HepG2 (cell line): ENCODE data around the gene SLC24A4. TPM values are rescaled to one million over a fixed set of nuclear protein-coding genes. Genes with fewer than 3 reads are reported as not detected.
A peak's percentile ranks its signal among the peaks of the same experiment; 100 is the strongest.

Source experiments
- ATAC-seq: fragments of 200-7000 bp; cut with Tn5 transposase; 3 replicates; pipeline ENCODE4 v1.9.1; 2020; ENCODE audit warnings: mild to moderate bottlenecking, moderate library complexity
- BruUV-seq: library from RNA; stranded (reverse); fragments of 400-500 nt; replicated peaks from 2 replicates; lab custom pipeline; 2021; lab: Mats Ljungman, UMichigan
- CTCF ChIA-PET: fragments of 300-600 bp; formaldehyde crosslinking; extraction: SDS; loops from one replicate; lab custom pipeline; 2021; ENCODE audit warnings: low total read pairs, inconsistent platforms, low intra/inter-chr PET ratio; lab: Yijun Ruan, JAX
- POLR2A ChIA-PET: fragments of 350-600 bp; sonication (Branson Sonifier 250); formaldehyde crosslinking; loops from one replicate; lab custom pipeline; 2020; ENCODE audit warnings: antibody characterized with exemption, inconsistent platforms; lab: Yijun Ruan, JAX
- DNase-seq: peaks from one replicate; pipeline ENCODE4 v3.0.0-alpha.2; 2015; ENCODE audit warnings: low spot score
- FAIRE-seq: peaks from 3 replicates; lab custom pipeline; 2011; peaks lifted over from hg19 to GRCh38; lab: Jason Lieb, UNC
- H2AFZ ChIP-seq: one replicate; pipeline ENCODE4 v1.6.1; 2011; ENCODE audit warnings: low read length, inconsistent platforms
- H3K27ac ChIP-seq: fragments of 300-600 bp; 3 replicates; pipeline ENCODE4 v1.8.0; 2011; ENCODE audit warnings: mixed run types, mild to moderate bottlenecking, mixed read lengths, low read length, inconsistent platforms; ENCODE audit not compliant: insufficient read depth; ENCODE audit errors: extremely low read length
- H3K27me3 ChIP-seq, 2 experiments: fragments of 200-600 bp in 1 of 2; 2 replicates in 1 of 2; 3 replicates in 1 of 2; pipeline versions ENCODE4 v1.6.0 to v1.8.0; 2011; ENCODE audit warnings: low read length in 2 of 2, mild to moderate bottlenecking in 2 of 2, moderate library complexity in 2 of 2, inconsistent platforms in 1 of 2; ENCODE audit not compliant: insufficient read depth in 2 of 2, control insufficient read depth in 1 of 2
- H3K36me3 ChIP-seq, 2 experiments: fragments of 200-600 bp in 1 of 2; replicated peaks in 1 of 2; 2 replicates in 1 of 2; 3 replicates in 1 of 2; pipeline versions ENCODE4 v1.5.1 to v1.8.0; 2011; ENCODE audit warnings: low read length in 2 of 2, inconsistent platforms in 1 of 2; ENCODE audit not compliant: insufficient read depth in 2 of 2, control insufficient read depth in 1 of 2
- H3K4me1 ChIP-seq: 2 replicates; pipeline ENCODE4 v1.5.1; 2012; ENCODE audit warnings: low read length, inconsistent platforms; ENCODE audit not compliant: insufficient read depth
- H3K4me2 ChIP-seq: 2 replicates; pipeline ENCODE4 v1.6.0; 2011; ENCODE audit warnings: low read depth, low read length, inconsistent platforms
- H3K4me3 ChIP-seq, 3 experiments: fragments of 200-600 bp in 1 of 3; sonication (generic), shearing (Covaris generic) in 1 of 3; replicated peaks in 1 of 3; 2 replicates each; pipeline ENCODE4 v1.5.1; 2011 to 2016; ENCODE audit warnings: low read length in 3 of 3, inconsistent platforms in 2 of 3, low read depth in 2 of 3, mild to moderate bottlenecking in 2 of 3, control low read depth in 1 of 3, mixed read lengths in 1 of 3; ENCODE audit not compliant: insufficient read depth in 1 of 3
- H3K79me2 ChIP-seq: one replicate; pipeline ENCODE4 v1.6.1; 2011; ENCODE audit warnings: low read length, inconsistent platforms; ENCODE audit not compliant: insufficient read depth
- H3K9ac ChIP-seq: 2 replicates; pipeline ENCODE4 v1.6.0; 2011; ENCODE audit warnings: mild to moderate bottlenecking, low read depth, low read length, inconsistent platforms; ENCODE audit not compliant: insufficient read depth
- H3K9me3 ChIP-seq: 2 replicates; pipeline ENCODE4 v1.5.1; 2012; ENCODE audit warnings: mild to moderate bottlenecking, low read length
- H4K20me1 ChIP-seq: 2 replicates; pipeline ENCODE4 v1.6.0; 2011; ENCODE audit warnings: inconsistent platforms, mild to moderate bottlenecking, low read length, moderate library complexity; ENCODE audit not compliant: insufficient read depth
- HNRNPH1 ChIP-seq: fragments of 200-400 bp; formaldehyde crosslinking; optimal IDR thresholded peaks from 2 replicates; pipeline ENCODE3; 2017; ENCODE audit warnings: mild to moderate bottlenecking, low read depth, low read length
- RFX3 ChIP-seq: IDR thresholded peaks from 2 replicates; pipeline ENCODE4 v1.6.1; 2016; ENCODE audit warnings: missing biosample characterization, missing genetic modification reagents
- ZNF275 ChIP-seq: sonication (generic); formaldehyde crosslinking; IDR thresholded peaks from 2 replicates; pipeline ENCODE4 v1.8.0; 2022; ENCODE audit warnings: missing genetic modification reagents, mild to moderate bottlenecking, inconsistent platforms, borderline replicate concordance
- ZNF503 ChIP-seq: sonication (generic); formaldehyde crosslinking; IDR thresholded peaks from 2 replicates; pipeline ENCODE4 v1.4.0; 2020; ENCODE audit warnings: missing genetic modification reagents
- ZNF580 ChIP-seq: IDR thresholded peaks from 2 replicates; pipeline ENCODE4 v1.6.1; 2016; ENCODE audit warnings: low read depth, borderline replicate concordance
- ZNF629 ChIP-seq: sonication (generic); formaldehyde crosslinking; conservative IDR thresholded peaks from 2 replicates; pipeline ENCODE4 v1.5.0; 2020; ENCODE audit warnings: missing genetic modification reagents
- ZNF713 ChIP-seq: sonication (generic); formaldehyde crosslinking; IDR thresholded peaks from 2 replicates; pipeline ENCODE4 v1.4.0; 2020; ENCODE audit warnings: mild to moderate bottlenecking, missing genetic modification reagents
- ZNF768 ChIP-seq: sonication (generic); formaldehyde crosslinking; IDR thresholded peaks from 2 replicates; pipeline ENCODE4 v1.4.0; 2020; ENCODE audit warnings: missing genetic modification reagents
- whole genome bisulfite sequencing: methylation state at CpG from one replicate; pipeline ENCODE4 v1.1.6; 2017; ENCODE audit warnings: low lambda C conversion rate; 5-methylcytosine and 5-hydroxymethylcytosine counted together
- in situ Hi-C: cut with HindIII; loops from 2 replicates; pipeline ENCODE4 v1.10.0; 2017; ENCODE audit warnings: low pct_unique_long_range_greater_than_20kb; ENCODE audit not compliant: extremely low pct_ligation_motif_present
- intact Hi-C: fragments of 100-400 bp; cut with micrococcal nuclease; formaldehyde crosslinking; loops from one replicate; pipeline ENCODE4 v1.10.0; 2022; ENCODE audit not compliant: unreplicated experiment
- polyA plus RNA-seq, 8 experiments: library from polyadenylated mRNA; depleted of rRNA in 3 of 8; stranded (reverse) in 7 of 8; unstranded in 1 of 8; fragments of >200 nt; fragmentation: Illumina TruSeq in 4 of 8; extraction: Trizol in 4 of 8; gene quantifications; 2 replicates each; pipeline versions ENCODE4 v1.2.1 to v1.2.3, GENCODE V29; 2011 to 2016; ENCODE audit warnings: low read depth in 4 of 8, missing spikeins in 1 of 8, mixed read lengths in 1 of 8; ENCODE audit not compliant: insufficient read depth in 1 of 8
- total RNA-seq, 5 experiments: library from RNA; depleted of rRNA; stranded (reverse); fragments of >200 nt; fragmentation: Illumina TruSeq; extraction: Trizol; gene quantifications; 2 replicates each; pipeline ENCODE4 v1.2.3, GENCODE V29; 2016; ENCODE audit warnings: low read depth in 1 of 5

SLC24A4 gene
- total and polyA plus RNA-seq, 2 of the 13 experiments (the other 11 are each of a cell fraction or from before 2014, with no cell fraction given), result not detected

GRCh38 chr14:92461891-92462290 lies 138.9 kb downstream of the SLC24A4 start:
- in situ Hi-C loops (no loop called here), intact Hi-C loops (no loop called here)
- WGBS, result 65% methylated on average over 7 of the region's 7 CpGs
- DNase-seq, result no peak
- Histone ChIP-seq H3K27me3 (peaks cover 7 to 46% of the 10 kb centered on the region in 2 experiments), H3K4me3 (no peak overlapping the region)
- TF ChIP-seq ZNF768 (peak; percentile 75), ZNF713 (CRISPR knock-in tag) (no peak)
- TF ChIP-seq, all 625 proteins: peak for 1
- ChIA-PET POLR2A (no interaction called here), CTCF (no interaction called here)
- H3K4me1 ChIP-seq, result no peaks in the 10 kb centered on the region
- no peaks in the 10 kb centered on the region for H3K9me3 ChIP-seq
- no peaks in the 10 kb centered on the region for H3K79me2 ChIP-seq
- no peak for FAIRE-seq
- no peak overlapping the region for H3K9ac ChIP-seq
- H2AFZ ChIP-seq, result no peak overlapping the region
- no peaks in the 10 kb centered on the region for H3K36me3 ChIP-seq
- no peak overlapping the region for H3K4me2 ChIP-seq
- no peak overlapping the region for H3K27ac ChIP-seq
- no TSS peak for BruUV-seq
- no peak for ATAC-seq
- no peaks in the 10 kb centered on the region for H4K20me1 ChIP-seq

- H3K9me3 ChIP-seq, result no peaks in the 10 kb centered on the region
- FAIRE-seq, result no peak
- H3K4me2 ChIP-seq, result no peak overlapping the region
- H3K36me3 ChIP-seq, result no peaks in the 10 kb centered on the region
- H3K4me1 ChIP-seq, result no peaks in the 10 kb centered on the region
- BruUV-seq, result no TSS peak
- no peak for ATAC-seq
- ChIA-PET CTCF (no interaction called here), POLR2A (no interaction called here)
- no peak for DNase-seq
- no peaks in the 10 kb centered on the region for H4K20me1 ChIP-seq
- TF ChIP-seq ZNF503 (CRISPR knock-in tag) (no peak), HNRNPH1 (no peak), ZNF629 (CRISPR knock-in tag) (peak; percentile 57), ZNF580 (no peak), RFX3 (CRISPR knock-in tag) (no peak), ZNF275 (CRISPR knock-in tag) (no peak)
- intact Hi-C loops (no loop called here), in situ Hi-C loops (no loop called here)
- H3K27me3 ChIP-seq, result peaks cover 7 to 46% of the 10 kb centered on the region in 2 experiments; a peak in 4 of 5 replicates
- no peak overlapping the region for H3K4me3 ChIP-seq
- no peak overlapping the region for H3K9ac ChIP-seq
- no peak overlapping the region for H3K27ac ChIP-seq
- no peaks in the 10 kb centered on the region for H3K79me2 ChIP-seq
- WGBS, result 28% methylated on average over 4 of the region's 4 CpGs
- no peak overlapping the region for H2AFZ ChIP-seq
Observed at GRCh38 chr14:92462568-92462967, 139.6 kb downstream of the SLC24A4 start.
